ENCODE measurements around the gene CGN.

CGN gene

DNA sequence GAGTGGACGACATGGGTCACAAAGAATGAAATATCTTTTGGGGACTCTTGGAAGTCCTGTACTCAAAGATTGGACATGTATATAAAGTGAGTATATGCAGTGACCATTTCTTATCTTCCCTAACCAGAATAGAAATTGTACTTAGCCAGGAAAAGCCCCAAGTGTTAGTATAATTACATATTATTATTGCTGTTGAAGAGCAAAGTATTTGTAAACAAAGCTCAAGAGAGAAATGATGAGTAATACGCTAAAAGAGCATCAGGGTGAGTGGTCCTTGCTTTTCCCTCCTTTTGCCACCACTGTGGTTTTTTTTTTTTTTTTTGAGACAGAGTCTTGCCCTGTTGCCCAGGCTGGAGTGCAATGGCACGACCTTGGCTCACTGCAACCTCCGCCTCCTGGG is 6.4 kb upstream of the CGN start:
- H3K4me3 ChIP-seq (ENCODE audit: low read depth, low read length): no peak overlapping the region
- TF ChIP-seq, protein P1, sequence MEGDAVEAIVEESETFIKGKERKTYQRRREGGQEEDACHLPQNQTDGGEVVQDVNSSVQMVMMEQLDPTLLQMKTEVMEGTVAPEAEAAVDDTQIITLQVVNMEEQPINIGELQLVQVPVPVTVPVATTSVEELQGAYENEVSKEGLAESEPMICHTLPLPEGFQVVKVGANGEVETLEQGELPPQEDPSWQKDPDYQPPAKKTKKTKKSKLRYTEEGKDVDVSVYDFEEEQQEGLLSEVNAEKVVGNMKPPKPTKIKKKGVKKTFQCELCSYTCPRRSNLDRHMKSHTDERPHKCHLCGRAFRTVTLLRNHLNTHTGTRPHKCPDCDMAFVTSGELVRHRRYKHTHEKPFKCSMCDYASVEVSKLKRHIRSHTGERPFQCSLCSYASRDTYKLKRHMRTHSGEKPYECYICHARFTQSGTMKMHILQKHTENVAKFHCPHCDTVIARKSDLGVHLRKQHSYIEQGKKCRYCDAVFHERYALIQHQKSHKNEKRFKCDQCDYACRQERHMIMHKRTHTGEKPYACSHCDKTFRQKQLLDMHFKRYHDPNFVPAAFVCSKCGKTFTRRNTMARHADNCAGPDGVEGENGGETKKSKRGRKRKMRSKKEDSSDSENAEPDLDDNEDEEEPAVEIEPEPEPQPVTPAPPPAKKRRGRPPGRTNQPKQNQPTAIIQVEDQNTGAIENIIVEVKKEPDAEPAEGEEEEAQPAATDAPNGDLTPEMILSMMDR (IDR thresholded peaks at IDR 0.05; ENCODE audit: borderline replicate concordance, insufficient read depth, low read depth, low read length): no peak

DNA sequence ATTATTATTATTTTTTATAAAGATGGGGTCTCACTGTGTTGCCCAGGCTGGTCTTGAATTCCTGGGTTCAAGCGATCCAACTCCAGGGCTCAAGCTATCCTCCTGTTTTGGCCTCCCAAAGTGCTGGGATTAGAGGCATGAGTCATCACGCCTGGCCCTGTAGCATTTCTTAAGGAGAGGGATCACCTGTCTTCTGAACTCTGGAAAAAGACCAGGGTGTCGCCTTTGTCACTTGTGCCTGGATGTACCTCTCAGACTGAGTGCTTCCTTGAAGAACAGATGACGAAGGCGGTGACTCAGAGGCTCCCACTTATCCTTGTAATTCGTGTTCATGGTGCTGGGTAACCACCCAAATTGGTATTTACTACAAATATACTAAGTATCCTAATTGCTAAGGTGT is 2.4 kb upstream of the CGN start:
- TF ChIP-seq, protein P1 (IDR thresholded peaks at IDR 0.05; ENCODE audit: borderline replicate concordance, insufficient read depth, low read depth, low read length): no peak

DNA sequence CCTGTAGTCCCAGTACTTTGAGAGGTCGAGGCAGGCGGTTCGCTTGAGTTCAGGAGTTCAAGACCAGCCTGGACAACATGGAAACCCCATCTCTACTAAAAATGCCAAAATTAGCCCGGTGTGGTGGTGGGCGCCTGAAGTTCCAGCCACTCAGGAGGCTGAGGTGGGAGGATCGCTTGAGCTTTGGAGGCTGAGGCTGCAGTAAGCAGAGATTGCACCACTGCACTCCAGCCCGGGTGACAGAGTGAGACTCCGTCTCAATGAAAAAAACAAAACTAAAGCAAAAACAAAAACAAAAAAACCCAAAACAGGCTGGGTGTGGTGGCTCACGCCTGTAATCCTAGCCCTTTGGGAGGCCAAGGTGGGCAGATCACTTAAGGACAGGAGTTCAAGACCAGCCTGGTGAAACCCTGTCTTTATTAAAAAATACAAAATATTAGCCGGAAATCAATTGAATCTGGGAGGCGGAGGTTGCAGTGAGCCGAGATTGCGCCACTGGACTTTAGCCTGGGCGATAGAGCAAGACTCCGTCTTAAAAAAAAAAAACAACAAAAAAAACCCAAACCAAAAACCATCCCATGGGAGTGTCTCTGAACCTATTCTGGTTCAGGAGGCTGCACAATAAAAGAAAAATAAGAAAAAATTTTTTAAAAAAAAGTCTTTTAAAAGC is 1.7 kb upstream of the CGN start:
- H3K4me3 ChIP-seq (ENCODE audit: low read depth, low read length): no peak overlapping the region

More for the DNA sequence above, 2.4 kb upstream of the CGN start:
- no peak overlapping the region for H3K4me3 ChIP-seq (ENCODE audit: low read depth, low read length)

DNA sequence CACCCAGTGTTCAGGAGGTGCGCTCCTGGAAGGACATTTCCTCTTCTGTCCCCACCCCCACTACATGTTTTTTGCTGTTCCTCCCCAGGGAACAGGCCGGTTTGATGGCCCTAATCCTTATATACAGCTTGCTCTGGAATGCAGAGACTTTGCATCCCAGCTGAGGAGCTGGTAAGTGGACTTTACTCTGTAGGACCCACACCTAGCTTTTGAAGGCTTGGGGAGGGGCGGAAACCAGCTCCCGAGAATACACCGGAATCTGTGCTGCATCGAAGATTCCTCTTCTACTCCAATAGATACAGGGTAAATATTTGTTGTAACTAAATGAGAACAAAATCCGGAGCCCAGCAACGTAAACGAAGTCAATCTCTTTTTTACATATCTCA is 1.2 kb upstream of the CGN start:
- no peak overlapping the region for H3K4me3 ChIP-seq (ENCODE audit: low read depth, low read length)
- TF ChIP-seq, protein P1 (IDR thresholded peaks at IDR 0.05; ENCODE audit: borderline replicate concordance, insufficient read depth, low read depth, low read length): no peak

More for the DNA sequence above, 1.7 kb upstream of the CGN start:
- TF ChIP-seq, protein P1 (IDR thresholded peaks at IDR 0.05; ENCODE audit: borderline replicate concordance, insufficient read depth, low read depth, low read length): no peak

DNA sequence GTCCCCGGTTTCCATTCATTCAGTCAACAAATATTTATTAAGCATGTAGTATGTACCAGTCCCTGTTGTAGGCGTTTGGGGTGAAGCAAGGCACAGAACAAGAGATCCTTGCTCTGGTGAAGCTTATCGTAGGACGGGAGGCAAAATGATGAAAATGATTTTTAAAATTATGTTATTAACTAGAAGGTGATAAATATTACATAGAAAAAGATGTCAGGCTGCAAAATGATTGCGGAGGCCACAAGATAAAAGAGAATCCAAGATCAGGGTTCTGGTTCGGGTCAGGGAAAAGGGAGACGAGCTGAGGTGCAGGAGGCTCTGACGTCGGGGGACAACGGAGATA is 602 bp upstream of the CGN start:
- peak overlapping the region; percentile 65 for H3K4me3 ChIP-seq (ENCODE audit: low read depth, low read length)
- TF ChIP-seq, protein P1 (IDR thresholded peaks at IDR 0.05; ENCODE audit: borderline replicate concordance, insufficient read depth, low read depth, low read length): no peak

DNA sequence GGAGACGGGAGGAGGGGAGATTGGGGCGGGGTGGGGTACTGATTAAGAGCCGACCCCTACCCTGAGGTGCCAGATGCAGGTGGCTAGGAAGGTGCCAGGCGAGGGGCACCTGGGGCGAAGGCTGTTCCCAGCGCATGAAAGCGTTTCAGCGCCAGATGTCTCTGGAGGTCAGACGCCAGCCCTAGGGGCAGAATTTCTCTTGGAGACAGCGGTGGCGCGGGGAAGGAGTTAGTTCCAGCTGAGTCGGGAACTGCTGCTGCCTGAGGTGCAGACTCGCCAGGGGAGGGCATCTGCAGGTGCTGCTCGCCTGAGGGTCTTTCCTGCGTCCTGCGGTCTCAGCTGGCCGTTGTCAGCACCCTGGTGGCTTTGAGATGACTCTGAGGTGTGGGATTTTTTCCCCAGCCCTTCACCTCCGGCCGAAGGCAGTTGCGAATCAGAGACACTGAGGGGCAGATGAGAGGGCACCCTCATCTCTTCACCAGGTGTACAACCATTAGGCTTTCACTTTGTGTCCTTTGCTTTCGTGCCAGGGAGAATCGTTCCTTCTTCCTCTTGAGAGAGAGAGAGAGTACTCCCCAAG is 539 bp downstream of the CGN start:
- TF ChIP-seq, protein P1 (IDR thresholded peaks at IDR 0.05; ENCODE audit: borderline replicate concordance, insufficient read depth, low read depth, low read length): no peak
- H3K4me3 ChIP-seq (ENCODE audit: low read depth, low read length): peak overlapping the region; percentile 65

DNA sequence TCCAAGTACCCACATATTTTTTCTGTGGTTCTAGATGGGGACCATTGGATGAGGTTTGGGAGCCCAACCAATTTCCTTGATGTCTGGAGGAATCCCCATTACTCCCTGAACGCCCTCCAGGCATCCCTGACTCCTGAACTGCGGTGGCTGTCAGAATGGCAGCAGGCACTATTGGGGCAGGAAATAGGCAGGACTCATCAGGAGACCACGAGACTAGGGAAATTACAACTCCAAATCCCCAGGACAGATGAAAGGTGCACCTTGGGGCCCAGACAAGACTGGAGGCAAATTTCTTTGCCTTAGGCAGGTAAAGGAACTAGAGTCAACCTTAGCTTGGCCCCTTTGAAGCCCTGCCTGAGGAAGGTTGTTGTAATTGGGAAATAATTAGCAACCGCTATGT is 1.1 kb downstream of the CGN start:
- H3K4me3 ChIP-seq (ENCODE audit: low read depth, low read length): no peak overlapping the region
- TF ChIP-seq, protein P1 (IDR thresholded peaks at IDR 0.05; ENCODE audit: borderline replicate concordance, insufficient read depth, low read depth, low read length): no peak

Measured in GM12875 (cell line).